Adrenal gland (tissue), 12 donors: Measurements from ENCODE around the gene TIMP2. TPM values are rescaled to one million over a fixed set of nuclear protein-coding genes. Genes with fewer than 3 reads are reported as not detected.
A peak's percentile ranks its signal among the peaks of the same experiment; 100 is the strongest.

Experiments
- DNase-seq, 7 donors: peaks; one replicate each; pipeline ENCODE4 v3.0.0-alpha.2; 2019 to 2020
- H3K27ac ChIP-seq, 5 donors: fragments of 200-600 bp; sonication (generic) in 4 of 5; 1 replicate in 3 of 5; 2 replicates in 2 of 5; pipeline versions ENCODE4 v1.5.1 to v1.8.0; 2016 to 2020; ENCODE audit warnings: mild to moderate bottlenecking in 1 of 5
- H3K27me3 ChIP-seq: fragments of 200-600 bp; 2 replicates; pipeline ENCODE4 v1.8.0; 2021
- H3K36me3 ChIP-seq, 2 donors: fragments of 200-600 bp; replicated peaks in 1 of 2; 1 replicate in 1 of 2; 2 replicates in 1 of 2; pipeline versions ENCODE4 v1.5.1 to v1.8.0; 2018 to 2022
- H3K4me1 ChIP-seq, 2 donors: fragments of 200-600 bp; replicated peaks in 1 of 2; 1 replicate in 1 of 2; 2 replicates in 1 of 2; pipeline versions ENCODE4 v1.5.1 to v1.8.0; 2018 to 2021
- H3K4me3 ChIP-seq, 4 donors: fragments of 200-600 bp; sonication (generic) in 3 of 4; one replicate each; pipeline ENCODE4 v1.5.1; 2016 to 2018
- H3K9me3 ChIP-seq, 3 donors: fragments of 200-600 bp; sonication (generic) in 1 of 3; replicated peaks in 1 of 3; 1 replicate in 2 of 3; 2 replicates in 1 of 3; pipeline versions ENCODE4 v1.5.1 to v1.8.0; 2016 to 2021
- CTCF ChIP-seq, 6 experiments: fragments of 450-650 bp in 4 of 6; fragments of 200-600 bp in 2 of 6; sonication (generic) in 1 of 6; IDR thresholded peaks; 1 replicate in 5 of 6; 2 replicates in 1 of 6; pipeline versions ENCODE4 v1.5.1 to v1.8.0; 2016 to 2021; ENCODE audit warnings: antibody characterized with exemption in 6 of 6, mild to moderate bottlenecking in 2 of 6, moderate library complexity in 1 of 6
- POLR2A ChIP-seq, 2 donors: fragments of 450-650 bp; IDR thresholded peaks; one replicate each; pipeline ENCODE4 v1.6.1; 2017; ENCODE audit warnings: antibody characterized with exemption in 2 of 2, mild to moderate bottlenecking in 2 of 2, moderate library complexity in 1 of 2
- WGBS, 4 donors: extraction: QIAGEN DNeasy Blood & Tissue Kit in 2 of 4; methylation state at CpG; one replicate each; pipeline versions ENCODE4 v1.1.5 to v1.1.7; 2013 to 2017; 5-methylcytosine and 5-hydroxymethylcytosine counted together
- intact Hi-C, 2 donors: fragments of 100-400 bp; cut with DNase I; formaldehyde crosslinking; loops; one replicate each; pipeline versions ENCODE4 v1.14.1 to v1.15.0; 2022 to 2023
- polyA plus RNA-seq, 3 donors: library from polyadenylated mRNA; stranded (reverse); fragments of 200-250 nt in 2 of 3; fragments of 350-450 nt in 1 of 3; fragmentation: Illumina TruSeq in 1 of 3; extraction: RNeasy Lipid Tissue Mini Kit (QIAGEN cat#74804) in 1 of 3; gene quantifications; one replicate each; pipeline ENCODE4 v1.2.3, GENCODE V29; 2013 to 2014
- total RNA-seq, 9 donors: library from RNA; depleted of rRNA in 4 of 9; stranded (reverse); fragments of >200 nt in 4 of 9; fragments of 120-200 nt in 1 of 9; fragmentation: NEBNext Ultra II Directional in 1 of 9; extraction: Animal tissue kit (Norgen Biotek cat#: 25700) in 1 of 9; gene quantifications; one replicate each; pipeline versions ENCODE4 v1.1.0 to v1.2.4, GENCODE V29; 2013 to 2023
- donor health status: healthy with polysubstance abuse.
- donor health status: Bipolar disorder and iron deficiency.
- donor health status: DM: yes; HTN: yes; CAD: no.
- donor health status: DM: no; HTN: no; CAD: no.
- donor health status: DM: no; HTN: no; CAD: no.
- donor health status: DM: yes; HTN: yes; CAD: no.

The TIMP2 gene
- total and polyA plus RNA-seq, 12 donors = 20.2 to 275 (median 176) TPM

GRCh38 chr17:78919861-78920450, 5.2 kb downstream of the TIMP2 start:
- Histone ChIP-seq H3K27me3 (no peaks in the 10 kb centered on the region), H3K9me3 (no peaks in the 10 kb centered on the region), H3K4me3 (no peak overlapping the region), H3K36me3 (no peaks in the 10 kb centered on the region), H3K4me1 (peaks cover 41 to 81% of the 10 kb centered on the region in 2 donors), H3K27ac (peak overlapping the region in 1 of 5 donors; percentile 96)
- DNase-seq = no peak
- WGBS, 4 donors = 76 to 82% (median 77%) methylated on average over 15 to 20 of the region's 20 CpGs
- intact Hi-C loops = no loop called here
- TF ChIP-seq CTCF (IDR thresholded peaks at IDR 0.05) (no peak), POLR2A (IDR thresholded peaks at IDR 0.05) (no peak)

GRCh38 chr17:78918979-78919378, 6.2 kb downstream of the TIMP2 start:
- TF ChIP-seq POLR2A (IDR thresholded peaks at IDR 0.05) = no peak
- no peak for TF ChIP-seq CTCF (IDR thresholded peaks at IDR 0.05)
- Histone ChIP-seq H3K27me3 (no peaks in the 10 kb centered on the region), H3K9me3 (no peaks in the 10 kb centered on the region), H3K4me1 (peaks cover 41 to 84% of the 10 kb centered on the region in 2 donors), H3K27ac (peak overlapping the region in 2 of 5 donors; percentile 30 to 48), H3K4me3 (no peak overlapping the region), H3K36me3 (no peaks in the 10 kb centered on the region)
- WGBS, 4 donors = 33 to 86% (median 82%) methylated on average over 1 to 14 of the region's 14 CpGs
- no peak for DNase-seq
- intact Hi-C loops = no loop called here

GRCh38 chr17:78917451-78918275, 7.5 kb downstream of the TIMP2 start:
- intact Hi-C loops = no loop called here
- no peak overlapping the region for H3K4me3 ChIP-seq
- H3K4me1 ChIP-seq = peaks cover 34 to 72% of the 10 kb centered on the region in 2 donors
- H3K9me3 ChIP-seq = no peaks in the 10 kb centered on the region
- peak overlapping the region in 2 of 5 donors; percentile 26 to 61 for H3K27ac ChIP-seq
- WGBS, 4 donors = 68 to 79% (median 79%) methylated on average over 21 of the region's 21 CpGs
- no peak for TF ChIP-seq CTCF (IDR thresholded peaks at IDR 0.05)
- no peak for DNase-seq
- H3K36me3 ChIP-seq = no peaks in the 10 kb centered on the region
- no peaks in the 10 kb centered on the region for H3K27me3 ChIP-seq

- Histone ChIP-seq H3K4me3 (peak overlapping the region in 1 of 4 donors; percentile 32), H3K27me3 (no peaks in the 10 kb centered on the region), H3K4me1 (peaks cover 31 to 72% of the 10 kb centered on the region in 2 donors), H3K9me3 (no peaks in the 10 kb centered on the region), H3K36me3 (no peaks in the 10 kb centered on the region), H3K27ac (peak overlapping the region; percentile 28 to 97 (median 82))
- DNase-seq = peak; percentile 61 to 86 (median 84)
- WGBS, 4 donors = 34 to 55% (median 49%) methylated on average over 12 to 17 of the region's 17 CpGs
- TF ChIP-seq CTCF (IDR thresholded peaks at IDR 0.05) (no peak), POLR2A (IDR thresholded peaks at IDR 0.05) (peak in 1 of 2 donors; percentile 17)
- intact Hi-C loops = no loop called here
These were observed 9.1 kb downstream of the TIMP2 start for GRCh38 chr17:78915872-78916632.
